GM21825 (cell line): ENCODE results near the gene SAT2.

Experiments
- ATAC-seq: cut with Tn5 transposase; IDR thresholded peaks from one replicate; pipeline ENCODE4 v1.9.1; 2021; ENCODE audit warnings: mild to moderate bottlenecking, moderate library complexity; ENCODE audit not compliant: unreplicated experiment

The SAT2 gene

GRCh38 chr17:7576432-7576937, 51.1 kb downstream of the SAT2 start:
- ATAC-seq, result no peak
